HG03432 (cell line): ENCODE data around the gene HEG1.
A peak's percentile ranks its signal among the peaks of the same experiment; 100 is the strongest.

Source experiments
- ATAC-seq: cut with Tn5 transposase; IDR thresholded peaks from one replicate; pipeline ENCODE4 v1.9.1; 2021; ENCODE audit warnings: mild to moderate bottlenecking, moderate library complexity; ENCODE audit not compliant: unreplicated experiment

Gene HEG1

DNA sequence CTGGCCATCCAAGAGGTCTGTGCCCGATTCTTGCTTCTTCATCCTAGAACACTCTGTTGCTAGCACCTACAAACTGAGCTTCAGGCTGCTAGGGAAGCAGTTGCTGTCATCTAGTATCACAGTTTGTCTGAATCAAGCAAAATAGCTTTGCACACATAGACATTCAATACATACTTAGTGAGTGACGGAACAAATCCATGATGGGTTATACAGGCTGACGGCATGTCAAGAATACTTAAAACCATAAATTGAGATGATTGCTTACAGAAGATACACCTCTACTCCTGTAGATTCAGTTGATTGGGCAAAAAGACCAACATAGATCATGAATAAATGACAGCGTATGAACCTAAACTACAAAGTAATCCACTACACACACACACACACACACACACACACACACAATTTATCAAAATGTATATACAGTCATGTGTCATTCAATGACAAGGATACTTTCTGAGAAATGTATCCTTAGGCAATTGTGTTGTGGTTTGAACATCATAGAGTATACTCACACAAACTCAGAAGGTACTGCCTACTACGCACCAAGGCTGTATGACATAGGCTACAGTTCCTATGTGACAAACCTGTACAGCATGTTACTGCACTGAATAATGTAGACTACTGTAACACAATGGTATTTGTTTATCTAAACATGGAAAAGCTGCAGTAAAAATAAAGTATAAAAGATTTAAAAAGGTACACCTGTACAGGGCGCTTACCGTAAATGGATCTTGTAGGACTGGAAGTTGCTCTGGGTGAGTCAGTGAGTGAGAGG is 14.4 kb upstream of the HEG1 start:
- ATAC-seq = no peak

DNA sequence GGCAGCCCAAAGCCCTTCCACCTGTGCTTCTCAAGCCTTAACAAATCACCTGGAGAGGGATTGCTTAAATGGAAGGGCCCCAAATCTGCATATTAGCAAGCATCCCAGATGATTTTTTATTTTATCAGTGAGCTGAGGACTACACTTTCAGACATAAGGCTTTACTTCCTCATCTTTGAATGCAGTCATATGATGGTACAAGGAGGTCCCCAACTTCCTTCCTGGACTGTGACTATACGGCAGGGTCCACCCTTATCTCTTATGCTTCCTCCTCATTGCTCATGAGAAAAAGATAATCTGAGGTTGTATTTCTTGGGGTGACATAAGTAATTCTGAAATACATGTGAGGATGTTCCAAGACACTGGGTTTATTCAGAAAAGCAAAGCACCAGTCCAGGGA is 13.7 kb upstream of the HEG1 start:
- no peak for ATAC-seq

DNA sequence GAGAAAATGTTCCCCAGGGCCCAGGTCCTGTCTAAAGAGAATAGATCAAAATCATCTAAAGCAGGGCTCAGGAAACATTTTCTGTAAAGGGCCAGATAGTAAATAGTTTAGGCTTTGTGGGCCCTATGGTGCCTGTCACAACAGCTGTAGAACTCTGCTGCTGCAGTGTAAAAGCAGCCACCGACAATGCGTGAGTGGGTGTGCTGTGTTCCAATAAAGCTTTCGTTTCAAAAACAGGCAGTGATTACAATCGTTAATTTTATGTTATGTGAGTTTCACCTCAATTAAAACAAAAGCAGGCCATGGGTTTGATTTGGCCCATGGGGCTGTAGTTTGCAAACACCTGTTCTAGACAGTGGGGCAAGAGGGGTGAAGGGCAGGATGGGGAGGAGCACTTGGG is 12.5 kb upstream of the HEG1 start:
- ATAC-seq = no peak

DNA sequence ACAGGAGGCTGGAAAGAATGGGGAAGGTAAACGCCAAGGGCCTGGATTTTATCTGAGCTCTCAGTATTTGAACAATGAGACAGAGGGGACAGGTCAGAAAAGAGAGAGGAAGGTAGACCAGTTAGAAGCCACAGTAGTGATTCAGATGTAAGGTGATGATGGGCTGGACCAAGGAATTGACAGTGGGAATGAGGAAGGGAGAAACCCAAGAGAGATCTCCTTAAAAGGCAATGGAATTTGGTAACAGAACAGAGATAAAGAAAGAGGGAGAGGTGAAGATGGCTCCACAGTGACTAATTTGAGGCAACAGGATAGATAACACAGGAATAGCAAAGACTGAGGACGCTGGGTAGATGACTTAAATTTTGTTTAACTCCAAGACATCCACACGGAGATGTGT is 11.4 kb upstream of the HEG1 start:
- ATAC-seq = no peak

DNA sequence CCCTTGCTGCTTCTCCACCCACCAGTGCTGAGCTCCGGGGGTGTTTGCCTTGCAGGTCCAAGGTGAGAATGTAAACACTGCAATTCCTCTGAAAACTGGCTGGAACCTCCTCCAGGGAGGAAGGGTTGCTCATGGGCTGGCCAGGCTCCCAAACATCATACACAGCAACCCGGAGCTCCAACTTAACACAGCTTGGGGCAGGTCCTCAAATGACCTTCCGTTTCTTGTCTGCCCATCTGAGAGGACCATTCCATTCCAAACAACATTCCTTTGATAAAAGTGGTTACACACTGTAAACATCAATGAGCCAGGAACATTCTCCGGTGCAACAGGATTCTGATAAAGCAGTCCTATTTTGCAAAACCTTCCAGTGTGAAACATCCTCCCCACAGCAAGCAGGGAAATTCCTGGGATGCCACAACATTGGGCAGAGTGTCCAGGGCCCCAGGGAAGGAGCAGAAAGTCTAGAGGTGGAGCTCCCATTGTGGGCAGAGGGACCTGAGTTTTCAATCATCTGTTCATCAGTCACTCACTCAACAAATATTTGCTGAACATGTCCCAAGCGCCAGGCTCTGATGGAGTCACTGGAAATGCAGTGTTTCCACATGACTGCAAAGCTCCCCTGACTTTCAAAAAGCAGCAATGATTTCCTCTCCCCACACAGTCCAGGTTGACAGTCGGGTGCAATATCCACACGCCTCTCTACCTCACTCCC is 7.3 kb upstream of the HEG1 start:
- ATAC-seq = no peak

DNA sequence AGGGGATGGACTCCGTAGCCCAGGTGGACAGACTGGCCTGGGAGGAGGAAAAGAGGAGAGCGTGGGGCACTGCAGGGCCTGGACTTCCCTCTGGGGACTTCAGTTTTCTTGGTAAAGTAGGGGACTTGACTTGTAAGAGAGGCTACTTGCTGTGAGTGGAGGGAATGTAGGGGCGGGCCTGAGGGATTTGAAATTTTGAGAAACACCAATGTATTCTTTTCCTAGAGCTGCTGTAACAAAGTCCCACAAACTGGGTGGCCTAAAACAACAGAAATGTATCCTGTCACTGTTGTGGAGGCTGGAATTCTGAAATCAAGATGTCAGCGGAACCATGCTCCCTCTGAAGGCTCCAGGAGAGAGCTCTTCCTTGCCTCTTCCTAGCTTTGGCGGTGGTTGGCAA is 5.8 kb upstream of the HEG1 start:
- no peak for ATAC-seq

DNA sequence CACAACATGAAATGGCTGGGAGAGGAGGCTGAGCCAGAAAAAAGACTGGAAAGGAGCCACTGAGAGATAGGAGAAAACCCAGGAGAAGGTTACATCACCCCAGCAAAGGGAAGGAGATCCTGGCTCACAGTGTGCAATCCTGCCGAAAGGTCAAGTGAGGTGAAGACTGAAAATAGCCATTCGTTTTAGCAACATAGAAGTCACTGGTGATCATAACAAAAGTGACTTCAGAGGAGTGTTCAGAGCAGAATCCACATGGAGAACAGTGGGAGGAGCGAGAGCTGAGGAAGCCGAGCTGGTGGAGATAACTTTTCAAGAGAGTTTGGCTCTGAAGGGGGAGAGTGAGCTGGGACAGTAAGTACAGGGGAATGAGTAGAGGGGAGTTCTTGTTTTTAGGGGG is 5.4 kb upstream of the HEG1 start:
- no peak for ATAC-seq

DNA sequence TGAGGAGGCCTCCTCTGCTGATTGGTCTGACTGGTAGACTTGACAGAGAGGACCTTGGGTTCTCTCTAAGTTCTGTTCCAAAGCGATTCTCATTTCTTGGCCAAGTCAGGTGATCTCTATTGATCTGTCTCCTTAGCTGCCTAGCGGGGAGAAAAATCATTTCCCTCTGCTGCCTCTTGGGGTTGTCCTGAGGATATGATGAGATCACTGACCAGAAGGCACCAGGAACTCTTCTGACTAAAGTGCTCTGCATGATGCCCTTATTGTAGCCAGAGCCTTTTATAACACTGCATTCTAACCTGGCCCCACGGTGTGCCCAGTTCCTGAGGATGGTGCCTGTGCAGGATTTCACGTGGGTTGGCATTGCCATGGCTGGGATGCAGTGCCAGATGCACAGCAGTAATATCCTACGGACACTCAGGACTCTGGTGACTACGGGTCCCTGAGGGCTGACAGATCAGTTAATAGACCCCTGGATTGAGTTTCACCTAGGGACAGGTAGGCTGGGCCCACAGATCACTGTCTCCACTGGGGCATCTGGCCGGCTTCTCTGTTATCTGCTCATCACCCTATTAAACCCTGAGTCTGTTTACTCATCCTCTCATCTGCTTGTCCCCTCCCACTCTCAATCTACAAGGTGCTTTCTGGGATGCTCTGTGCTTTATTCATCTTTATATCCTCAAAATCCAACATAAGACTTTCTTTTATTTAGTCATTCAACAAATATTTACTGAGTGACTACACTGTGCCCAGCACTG is 3.9 kb upstream of the HEG1 start:
- no peak for ATAC-seq

DNA sequence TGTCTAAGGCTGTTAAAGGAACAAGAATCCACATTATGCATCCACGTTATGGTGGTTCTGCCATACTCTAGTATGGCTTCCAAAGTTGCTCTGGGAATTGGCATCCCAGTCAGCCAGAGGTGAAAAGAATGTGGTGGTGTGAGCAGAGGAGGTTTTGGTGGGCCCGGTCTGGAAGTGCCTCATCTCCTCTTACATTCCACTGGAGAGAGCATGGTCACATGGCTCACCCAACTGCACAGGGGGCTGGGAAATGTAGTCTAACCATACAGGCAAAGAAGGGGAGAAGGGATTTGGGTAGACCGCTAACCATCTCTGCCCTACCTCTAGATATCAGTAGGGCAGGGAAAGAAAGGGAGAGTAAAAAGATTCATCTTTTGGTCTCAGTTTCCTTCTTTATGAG is 3.2 kb upstream of the HEG1 start:
- no peak for ATAC-seq

DNA sequence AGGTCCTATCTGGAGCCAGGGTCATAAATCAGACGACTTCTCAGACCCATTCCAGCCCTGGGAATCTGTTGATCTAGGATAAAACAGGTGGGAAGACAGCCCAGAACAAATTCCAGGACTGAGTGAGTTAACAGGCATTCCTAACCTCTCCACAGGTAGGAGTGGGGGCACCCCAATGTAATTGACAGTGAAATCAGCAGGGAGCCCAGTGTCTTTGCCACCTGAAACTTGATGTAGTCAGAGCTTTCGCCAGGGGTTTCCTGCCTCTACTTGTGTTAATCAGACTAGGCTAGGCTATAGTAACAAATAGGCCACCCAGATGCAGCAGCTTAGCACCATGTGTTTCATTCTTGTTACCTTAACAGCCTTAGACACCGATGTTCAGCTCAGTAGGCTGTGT is 2.7 kb upstream of the HEG1 start:
- no peak for ATAC-seq

DNA sequence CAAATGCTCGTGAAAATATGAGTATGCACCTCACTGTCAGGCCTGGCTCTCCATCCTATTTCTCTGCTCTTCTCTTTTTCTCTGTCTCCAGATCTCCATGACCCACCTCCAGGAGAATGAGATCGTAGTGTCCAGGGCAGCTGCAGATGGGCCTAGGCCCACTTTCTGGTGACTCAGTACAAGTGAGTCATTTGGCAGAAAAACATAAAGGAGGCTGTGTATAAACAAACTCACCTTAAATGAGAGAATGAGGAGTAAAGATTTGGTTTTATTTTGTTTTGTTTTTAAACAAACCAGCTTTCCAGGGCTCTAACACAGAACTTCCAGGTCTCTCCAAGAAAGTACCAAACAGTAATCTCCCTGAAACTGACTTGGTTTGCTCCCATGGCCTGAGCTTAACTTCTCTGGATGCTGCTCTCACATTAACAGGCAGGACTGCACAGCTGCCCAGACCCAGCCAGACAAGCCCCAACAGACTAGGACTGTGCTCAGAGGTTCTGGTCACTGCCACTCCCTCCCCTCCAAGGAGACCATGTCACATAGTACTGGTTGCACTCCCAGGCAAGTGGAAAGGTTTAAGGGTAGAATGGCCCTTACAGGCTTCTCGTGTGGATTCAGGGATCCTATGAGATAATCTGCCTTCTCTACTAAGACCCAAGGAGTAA is 1.5 kb upstream of the HEG1 start:
- no peak for ATAC-seq

DNA sequence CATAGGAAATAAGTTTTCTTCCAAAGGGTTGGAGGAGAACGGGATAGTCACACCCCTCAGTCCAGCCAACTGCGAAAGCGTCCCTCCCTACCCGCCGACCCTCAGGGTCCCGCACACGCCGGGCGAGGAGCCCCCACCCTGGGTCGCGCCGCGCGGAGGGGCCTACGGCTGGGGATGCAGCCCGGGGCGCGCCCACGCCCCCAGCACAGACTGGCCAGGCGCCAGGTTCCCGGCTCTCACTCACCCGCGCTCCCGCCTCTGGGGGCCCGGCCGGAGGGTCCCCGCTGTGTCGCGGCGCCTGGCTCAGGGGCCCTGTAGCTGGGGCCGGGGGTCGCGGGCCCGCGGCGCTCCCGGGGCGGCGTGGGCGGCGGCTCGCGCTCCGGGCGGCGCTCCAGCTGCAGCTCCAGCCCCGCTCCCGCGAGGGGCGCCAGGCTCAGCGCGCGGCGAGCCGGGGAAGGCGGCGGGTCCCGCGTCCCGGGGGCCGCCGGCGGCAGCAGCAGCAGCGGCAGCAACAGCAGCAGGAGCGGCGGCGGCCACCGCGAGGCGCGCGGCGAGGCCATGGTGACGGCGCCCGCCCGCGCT is 375 bp downstream of the HEG1 start:
- ATAC-seq = peak; percentile 21

DNA sequence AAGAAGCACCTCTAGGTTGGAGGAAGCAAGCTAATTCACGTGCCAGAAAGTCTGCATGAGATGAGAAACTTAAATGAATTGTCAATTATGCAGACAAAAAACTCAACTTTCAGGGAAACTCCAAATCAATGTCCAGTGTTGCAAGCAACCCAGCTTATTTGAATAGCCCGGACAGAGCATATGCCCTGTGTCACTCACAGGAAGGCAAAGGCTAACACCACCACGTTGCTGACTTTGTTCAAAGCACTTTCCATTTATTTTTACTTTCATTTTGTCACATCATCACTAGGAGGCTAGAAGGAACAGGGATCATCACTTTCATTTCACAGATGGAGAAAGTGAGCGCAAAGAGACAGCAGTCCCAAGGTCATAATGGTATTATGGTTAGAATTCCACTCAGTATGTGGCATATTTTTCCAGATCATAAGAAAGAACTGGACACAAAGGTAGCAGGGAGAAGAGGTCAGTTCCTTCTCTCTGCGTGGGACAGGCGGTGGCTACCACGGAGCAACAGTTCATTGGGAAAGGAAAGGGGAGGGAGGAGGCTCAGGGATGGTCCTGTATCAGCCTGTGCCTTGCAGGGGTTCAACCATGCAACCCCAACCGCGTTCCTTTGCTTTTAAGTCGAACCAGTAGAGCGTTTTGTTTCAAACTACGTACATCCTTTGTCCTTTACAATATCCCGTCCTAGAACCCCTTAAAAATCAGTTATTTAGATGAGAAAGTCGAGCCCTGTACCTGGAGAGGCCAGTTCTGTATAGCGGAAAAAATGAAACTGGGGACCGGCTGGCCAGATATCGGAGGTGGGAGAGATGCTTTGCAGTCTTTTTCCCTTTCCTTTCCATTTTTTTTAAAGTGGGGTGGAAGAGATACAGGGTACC is 1.1 kb downstream of the HEG1 start:
- peak; percentile 36 for ATAC-seq

DNA sequence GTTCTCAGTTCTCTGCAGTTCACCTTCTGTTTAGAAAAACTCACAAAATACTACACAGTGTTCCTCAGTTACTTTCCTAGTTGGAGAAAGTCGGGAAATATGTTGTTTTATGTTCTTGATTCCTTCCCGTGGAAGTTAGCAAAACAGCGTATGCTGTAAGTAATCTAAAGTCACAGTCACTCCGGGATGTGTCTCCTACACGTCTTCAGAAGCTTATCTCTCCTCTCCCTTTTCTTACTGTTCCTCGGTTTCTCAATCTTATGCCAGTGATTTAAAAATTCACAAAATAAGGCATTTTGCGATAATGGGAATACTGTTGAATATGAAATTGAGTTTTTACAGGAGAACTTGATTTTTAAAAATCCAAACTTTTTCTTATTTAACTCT is 1.7 kb downstream of the HEG1 start:
- ATAC-seq = no peak

DNA sequence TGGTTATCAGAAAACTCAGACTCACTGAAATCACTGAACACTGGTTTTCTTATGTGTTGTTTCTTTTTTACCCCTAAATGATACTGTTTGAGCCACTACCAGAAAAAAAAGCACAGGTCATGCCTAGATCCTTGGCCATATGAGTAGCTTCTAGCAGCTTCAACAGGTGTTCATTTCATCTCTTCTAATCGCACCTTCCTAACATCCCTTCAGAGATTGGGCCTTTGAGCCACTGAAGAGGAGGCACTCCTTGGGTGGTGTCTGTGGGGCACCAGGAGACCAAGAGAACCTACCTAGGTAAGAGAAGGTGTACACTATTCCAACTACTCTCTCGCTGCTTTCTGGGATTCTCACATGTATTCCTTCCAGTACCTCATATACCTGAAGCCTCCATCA is 2.5 kb downstream of the HEG1 start:
- no peak for ATAC-seq

DNA sequence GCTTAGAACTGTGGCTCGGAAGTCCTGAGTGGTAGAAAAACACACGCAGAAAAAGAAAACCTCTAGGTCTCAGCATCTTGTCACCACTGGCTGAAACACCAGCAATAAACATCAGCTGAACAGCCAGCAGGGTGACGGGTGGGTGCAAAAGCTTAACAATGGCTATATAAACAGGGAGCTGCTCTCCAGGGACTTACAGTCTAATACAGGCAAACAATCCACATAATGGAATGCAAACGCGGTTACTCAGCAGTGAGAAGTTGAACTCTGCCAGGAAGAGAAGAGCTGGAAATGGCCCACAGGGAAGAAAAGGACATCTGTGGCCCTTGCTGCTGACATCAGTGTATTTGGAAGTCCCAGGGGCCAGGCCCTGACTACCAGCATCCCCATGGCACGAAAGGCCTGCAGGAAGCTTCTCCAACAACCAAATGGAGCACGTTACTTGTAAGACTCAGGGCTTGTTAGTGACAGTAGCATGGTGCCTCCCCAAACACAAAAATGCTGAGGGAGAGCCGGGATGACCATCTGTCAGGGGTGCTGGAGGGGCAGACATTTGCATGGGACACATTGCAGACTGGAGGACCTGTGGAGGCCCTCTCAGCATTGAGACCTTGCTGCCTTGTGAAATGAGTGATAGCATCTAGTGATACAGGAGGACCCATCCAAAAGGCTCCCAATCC is 3.0 kb downstream of the HEG1 start:
- no peak for ATAC-seq

DNA sequence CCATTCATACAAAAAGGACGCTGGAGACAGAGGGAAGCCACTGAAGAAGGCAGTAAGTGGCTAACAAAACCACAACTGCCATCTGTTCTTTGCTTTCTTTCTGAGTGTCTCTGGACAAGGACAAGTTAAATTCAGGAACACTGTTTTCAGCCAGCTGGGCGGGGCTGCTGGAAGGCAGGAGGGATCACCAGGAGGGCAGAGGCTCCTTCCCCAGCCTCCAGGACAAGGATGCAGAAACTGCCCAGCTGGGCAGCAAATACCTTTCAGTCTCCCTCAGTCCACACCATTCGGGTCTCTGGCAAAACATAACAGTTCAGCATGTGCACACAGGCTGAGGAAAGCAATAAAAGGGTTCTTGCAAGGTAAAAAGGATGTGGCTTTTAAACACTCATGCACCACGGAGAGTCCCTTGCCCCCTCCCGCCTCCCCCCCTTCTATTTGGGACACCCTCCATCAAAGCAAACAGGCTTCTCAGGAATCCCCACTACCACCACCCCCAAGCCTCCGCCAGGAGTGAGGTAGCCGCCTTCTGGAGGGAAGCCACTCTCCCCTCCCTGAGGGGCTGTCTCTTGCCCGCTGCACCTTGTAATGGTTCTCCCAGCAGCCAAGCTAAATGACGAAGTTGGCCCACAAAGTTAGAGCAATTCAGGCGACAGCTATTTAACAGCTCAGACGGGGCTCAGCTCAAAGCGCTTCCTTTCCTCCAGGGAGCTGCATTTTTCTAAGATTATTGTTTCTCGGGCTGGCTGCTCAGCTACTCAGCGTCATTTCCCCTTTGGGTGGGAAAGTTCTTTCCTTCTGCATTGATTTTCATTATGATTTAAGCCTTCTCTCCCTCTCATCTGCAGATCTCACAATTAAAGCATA is 3.8 kb downstream of the HEG1 start:
- ATAC-seq = no peak

DNA sequence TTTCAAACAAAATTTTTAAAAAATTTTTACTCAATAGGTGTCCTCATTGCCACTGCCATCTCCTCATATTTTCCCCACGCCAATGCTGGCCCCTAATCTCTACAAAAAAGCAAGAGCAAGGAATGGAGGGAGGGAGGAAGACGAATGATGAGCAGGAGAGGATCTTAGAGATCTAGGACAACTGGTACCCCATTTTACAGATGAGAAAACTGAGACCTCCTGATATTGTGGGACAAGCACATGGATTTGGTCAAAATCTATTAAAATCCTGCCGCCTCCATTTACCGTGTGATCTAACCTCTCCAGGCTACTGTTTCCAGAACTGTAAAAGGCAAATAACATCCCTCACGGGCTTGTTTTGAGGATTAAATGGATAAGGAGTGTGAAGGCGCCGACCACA is 4.6 kb downstream of the HEG1 start:
- no peak for ATAC-seq
